ENCODE results near the gene SLC10A6. TPM values are rescaled to one million over a fixed set of nuclear protein-coding genes. Genes with fewer than 3 reads are reported as not detected.

The SLC10A6 gene
- total RNA-seq: not detected in 2 replicates

GRCh38 chr4:86848732-86849619 is at the start of gene SLC10A6:
TSS of gene SLC10A6 (minus strand) at chr4:86849384. CDS start at chr4:86849115, 269 bp downstream.
- no peaks in the 10 kb centered on the region for H3K36me3 Mint-ChIP-seq (ENCODE audit: low read depth)
- intact Hi-C loops (cut with micrococcal nuclease): no loop called here
- H3K4me1 Mint-ChIP-seq (ENCODE audit: low read depth): no peaks in the 10 kb centered on the region
- H3K9me3 Mint-ChIP-seq: no peaks in the 10 kb centered on the region
- no peak within 1 kb of the TSS for H3K4me3 Mint-ChIP-seq (ENCODE audit: low read depth)
- no peaks in the 10 kb centered on the region for H3K27me3 Mint-ChIP-seq (ENCODE audit: low read depth)
- H3K27ac Mint-ChIP-seq: no peak within 1 kb of the TSS
- no peak for DNase-seq (ENCODE audit: low spot score)

DNA sequence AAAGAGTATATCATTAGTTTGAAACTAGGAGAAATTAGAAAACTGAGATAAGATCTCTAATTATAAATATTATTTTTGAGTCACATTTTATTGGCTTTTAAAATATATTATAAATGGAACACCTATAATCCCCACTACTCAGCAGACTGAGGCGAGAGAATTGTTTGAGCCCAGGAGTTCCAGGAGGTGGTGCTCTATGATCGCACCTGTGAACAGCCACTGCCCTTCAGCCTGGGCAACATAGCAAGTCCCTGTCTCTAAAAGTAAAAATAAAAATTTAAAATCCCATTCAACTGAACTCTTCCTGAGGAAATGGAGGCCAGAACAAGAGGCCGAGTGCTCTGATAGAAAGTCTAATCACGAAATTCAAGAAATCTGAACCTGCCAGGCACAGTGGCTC is 49.4 kb upstream of the SLC10A6 start:
- no peaks in the 10 kb centered on the region for H3K36me3 Mint-ChIP-seq (ENCODE audit: low read depth)
- no peaks in the 10 kb centered on the region for H3K4me1 Mint-ChIP-seq (ENCODE audit: low read depth)
- H3K9me3 Mint-ChIP-seq: no peaks in the 10 kb centered on the region
- intact Hi-C loops (cut with micrococcal nuclease): loop anchor here (10.0 kb wide), 2 partner anchors 244 to 534 kb away; partner anchors contain the start of gene MAPK10
- H3K4me3 Mint-ChIP-seq (ENCODE audit: low read depth): no peak overlapping the region
- H3K27me3 Mint-ChIP-seq (ENCODE audit: low read depth): peaks cover 7% of the 10 kb centered on the region
- no peak for DNase-seq (ENCODE audit: low spot score)
- no peak overlapping the region for H3K27ac Mint-ChIP-seq

DNA sequence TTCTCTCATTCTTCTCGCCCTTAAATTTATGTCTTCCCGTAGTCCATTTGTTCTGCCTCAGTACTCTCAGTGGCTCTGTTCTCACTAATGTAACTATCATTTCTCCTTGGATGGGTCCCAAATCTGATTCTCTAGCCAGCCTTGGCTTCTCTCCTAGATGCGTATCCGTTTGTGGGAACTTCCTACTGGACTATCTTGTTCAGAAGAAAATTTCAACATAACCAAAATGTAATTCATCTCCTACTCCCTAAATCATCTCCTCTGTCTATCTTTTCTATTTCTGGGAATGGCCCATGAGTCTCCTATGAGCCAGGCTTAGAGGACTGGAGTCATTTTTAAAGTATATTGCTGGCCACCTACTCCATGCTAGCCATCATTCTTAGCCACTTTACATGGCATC is 47.4 kb upstream of the SLC10A6 start:
- H3K27me3 Mint-ChIP-seq (ENCODE audit: low read depth): peaks cover 11% of the 10 kb centered on the region
- H3K36me3 Mint-ChIP-seq (ENCODE audit: low read depth): no peaks in the 10 kb centered on the region
- intact Hi-C loops (cut with micrococcal nuclease): loop anchor here (10.0 kb wide), 2 partner anchors 242 to 532 kb away; partner anchors contain the start of gene MAPK10
- H3K27ac Mint-ChIP-seq: no peak overlapping the region
- peaks cover 6% of the 10 kb centered on the region for H3K4me1 Mint-ChIP-seq (ENCODE audit: low read depth)
- no peak for DNase-seq (ENCODE audit: low spot score)
- H3K9me3 Mint-ChIP-seq: no peaks in the 10 kb centered on the region
- no peak overlapping the region for H3K4me3 Mint-ChIP-seq (ENCODE audit: low read depth)

- Mint-ChIP-seq H3K27ac (no peak overlapping the region), H3K4me3 (ENCODE audit: low read depth) (no peak overlapping the region), H3K27me3 (ENCODE audit: low read depth) (peaks cover 17% of the 10 kb centered on the region), H3K4me1 (ENCODE audit: low read depth) (peaks cover 9% of the 10 kb centered on the region), H3K9me3 (no peaks in the 10 kb centered on the region), H3K36me3 (ENCODE audit: low read depth) (no peaks in the 10 kb centered on the region)
- DNase-seq (ENCODE audit: low spot score): no peak
- intact Hi-C loops (cut with micrococcal nuclease): loop anchor here (1.0 to 10.0 kb wide), 4 partner anchors 241 to 531 kb away; partner anchors contain the start of gene MAPK10
These were observed 46.7 kb upstream of the SLC10A6 start for GRCh38 chr4:86895692-86896488.

GRCh38 chr4:86894455-86894854 is 45.3 kb upstream of the SLC10A6 start:
- Mint-ChIP-seq H3K27me3 (ENCODE audit: low read depth) (peaks cover 27% of the 10 kb centered on the region), H3K4me1 (ENCODE audit: low read depth) (peaks cover 9% of the 10 kb centered on the region), H3K27ac (no peak overlapping the region), H3K4me3 (ENCODE audit: low read depth) (no peak overlapping the region), H3K9me3 (no peaks in the 10 kb centered on the region), H3K36me3 (ENCODE audit: low read depth) (no peaks in the 10 kb centered on the region)
- intact Hi-C loops (cut with micrococcal nuclease): loop anchor here (10.0 kb wide), 2 partner anchors 240 to 530 kb away; partner anchors contain the start of gene MAPK10
- DNase-seq (ENCODE audit: low spot score): no peak

DNA sequence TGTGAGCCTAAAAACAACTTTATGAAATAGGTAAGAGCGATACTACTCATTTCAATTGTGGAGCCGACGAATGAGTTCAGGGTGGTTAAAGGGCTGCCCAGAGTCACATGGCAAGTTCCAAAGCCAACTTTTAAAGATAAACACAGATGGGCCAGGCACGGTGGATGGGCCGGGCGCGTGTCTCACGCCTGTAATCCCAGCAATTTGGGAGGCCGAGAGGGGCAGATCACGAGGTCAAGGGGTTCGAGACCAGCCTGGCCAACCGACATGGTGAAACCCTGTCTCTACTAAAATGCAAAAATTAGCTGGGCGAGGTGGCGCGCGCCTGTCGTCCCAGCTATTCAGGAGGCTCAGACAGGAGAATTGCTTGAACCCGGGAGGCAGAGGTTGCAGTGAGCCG is 44.0 kb upstream of the SLC10A6 start:
- Mint-ChIP-seq H3K27me3 (ENCODE audit: low read depth) (peaks cover 30% of the 10 kb centered on the region), H3K36me3 (ENCODE audit: low read depth) (no peaks in the 10 kb centered on the region), H3K27ac (no peak overlapping the region), H3K4me1 (ENCODE audit: low read depth) (peaks cover 9% of the 10 kb centered on the region), H3K4me3 (ENCODE audit: low read depth) (peak overlapping the region; percentile 70), H3K9me3 (no peaks in the 10 kb centered on the region)
- intact Hi-C loops (cut with micrococcal nuclease): loop anchor here (10.0 kb wide), 2 partner anchors 238 to 528 kb away; partner anchors contain the start of gene MAPK10
- no peak for DNase-seq (ENCODE audit: low spot score)

DNA sequence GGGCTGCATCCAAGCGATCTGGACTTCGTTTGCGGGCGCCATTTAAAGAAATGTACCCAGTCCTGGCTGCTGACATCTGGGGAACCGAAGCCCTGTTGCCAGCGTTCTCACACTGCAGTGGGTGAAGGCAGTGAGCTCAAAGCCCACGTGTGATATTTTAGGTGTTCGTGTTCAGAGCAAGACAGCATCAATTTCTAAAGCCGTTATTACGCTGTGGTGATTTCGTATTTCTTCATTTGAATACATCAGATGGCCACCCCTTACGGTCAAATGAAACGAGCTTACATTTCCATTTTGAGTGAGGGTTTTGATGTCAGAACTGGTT is 43.4 kb upstream of the SLC10A6 start:
- no peak overlapping the region for H3K27ac Mint-ChIP-seq
- no peaks in the 10 kb centered on the region for H3K9me3 Mint-ChIP-seq
- H3K4me1 Mint-ChIP-seq (ENCODE audit: low read depth): peaks cover 9% of the 10 kb centered on the region
- intact Hi-C loops (cut with micrococcal nuclease): loop anchor here (10.0 kb wide), 2 partner anchors 238 to 528 kb away; partner anchors contain the start of gene MAPK10
- H3K4me3 Mint-ChIP-seq (ENCODE audit: low read depth): peak overlapping the region; percentile 70
- H3K27me3 Mint-ChIP-seq (ENCODE audit: low read depth): peaks cover 31% of the 10 kb centered on the region
- no peak for DNase-seq (ENCODE audit: low spot score)
- H3K36me3 Mint-ChIP-seq (ENCODE audit: low read depth): no peaks in the 10 kb centered on the region

DNA sequence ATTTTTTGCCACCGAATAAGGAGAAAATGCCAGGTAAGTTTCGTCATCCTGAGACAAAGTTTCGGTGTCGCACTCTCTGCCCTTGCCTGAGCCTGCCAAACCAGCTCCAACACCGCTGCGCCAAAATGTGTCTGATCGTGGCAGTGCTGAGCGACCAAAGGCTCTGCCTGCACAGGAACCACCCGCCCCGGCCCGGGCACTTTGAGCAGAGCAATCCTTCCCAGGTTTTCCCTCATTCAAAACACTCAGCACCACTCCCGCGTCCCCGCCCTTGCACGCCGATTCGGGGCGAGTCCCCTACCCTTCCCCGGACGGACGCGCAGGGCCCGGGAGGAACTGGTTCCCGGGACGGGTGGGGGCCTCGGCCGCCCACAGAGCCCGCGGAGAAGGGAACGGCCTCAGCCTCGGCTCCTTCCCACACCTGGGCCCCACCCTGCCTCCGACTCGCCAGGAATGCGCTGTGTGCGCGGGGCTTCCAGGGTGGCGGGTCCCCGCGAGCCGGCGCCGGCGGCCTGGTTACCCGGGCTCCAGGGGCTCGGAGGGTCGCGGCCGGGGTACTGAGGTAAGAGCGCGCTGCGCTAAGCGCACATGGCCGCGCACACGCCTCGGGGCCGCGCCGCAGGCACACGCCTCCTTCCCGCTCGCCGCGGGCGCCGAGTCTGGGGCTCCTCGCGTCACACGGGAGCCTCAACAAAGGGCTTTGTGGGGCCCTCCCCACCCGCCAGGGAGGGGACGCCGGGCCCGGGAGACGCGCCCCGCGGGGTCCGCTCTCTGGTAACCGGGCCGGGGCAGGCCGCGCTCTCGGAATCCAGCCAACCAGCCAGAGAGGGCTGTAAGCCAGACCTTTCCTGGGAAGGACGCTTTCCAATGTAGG is 42.8 kb upstream of the SLC10A6 start, which contains the start of gene C4orf36:
Gene C4orf36, minus strand, starts transcription at position 661 of the 874 bp plus-strand sequence. CDS start 902 bp downstream, outside the sequence.
- Mint-ChIP-seq H3K36me3 (ENCODE audit: low read depth) (no peaks in the 10 kb centered on the region), H3K9me3 (no peaks in the 10 kb centered on the region), H3K27me3 (ENCODE audit: low read depth) (peaks cover 31% of the 10 kb centered on the region), H3K4me3 (ENCODE audit: low read depth) (peak within 1 kb of the TSS; percentile 73), H3K27ac (no peak within 1 kb of the TSS), H3K4me1 (ENCODE audit: low read depth) (peaks cover 9% of the 10 kb centered on the region)
- peak; percentile 11 for DNase-seq (ENCODE audit: low spot score)
- intact Hi-C loops (cut with micrococcal nuclease): loop anchor here (10.0 kb wide), 2 partner anchors 237 to 527 kb away; partner anchors contain the start of gene MAPK10

GRCh38 chr4:86890790-86891189 is 41.6 kb upstream of the SLC10A6 start:
- Mint-ChIP-seq H3K36me3 (ENCODE audit: low read depth) (no peaks in the 10 kb centered on the region), H3K27me3 (ENCODE audit: low read depth) (peaks cover 31% of the 10 kb centered on the region), H3K9me3 (no peaks in the 10 kb centered on the region), H3K4me3 (ENCODE audit: low read depth) (peak overlapping the region; percentile 38), H3K27ac (no peak overlapping the region), H3K4me1 (ENCODE audit: low read depth) (peaks cover 9% of the 10 kb centered on the region)
- intact Hi-C loops (cut with micrococcal nuclease): loop anchor here (10.0 kb wide), 2 partner anchors 236 to 526 kb away; partner anchors contain the start of gene MAPK10
- no peak for DNase-seq (ENCODE audit: low spot score)

DNA sequence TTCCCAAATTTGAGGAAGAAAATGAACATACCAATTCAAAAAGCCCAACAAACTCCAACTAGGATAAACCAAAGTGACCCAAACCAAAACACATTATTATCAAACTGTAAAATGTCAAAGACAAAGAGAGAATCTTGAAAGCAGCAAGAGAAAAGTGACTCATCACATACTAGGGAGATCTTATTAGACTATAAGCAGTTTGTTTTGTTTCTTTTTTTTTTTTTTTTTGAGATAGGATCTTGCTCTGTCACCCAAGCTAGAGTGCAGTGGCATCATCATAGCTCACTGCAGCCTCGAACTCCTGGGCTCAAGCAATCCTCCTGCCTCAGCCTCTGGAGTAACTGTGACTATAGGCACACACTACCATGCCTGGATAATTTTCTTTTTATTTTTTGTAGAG is 30.5 kb upstream of the SLC10A6 start:
- Mint-ChIP-seq H3K36me3 (ENCODE audit: low read depth) (no peaks in the 10 kb centered on the region), H3K4me1 (ENCODE audit: low read depth) (no peaks in the 10 kb centered on the region), H3K27me3 (ENCODE audit: low read depth) (no peaks in the 10 kb centered on the region), H3K27ac (no peak overlapping the region), H3K4me3 (ENCODE audit: low read depth) (no peak overlapping the region), H3K9me3 (peaks cover 15% of the 10 kb centered on the region)
- intact Hi-C loops (cut with micrococcal nuclease): no loop called here
- no peak for DNase-seq (ENCODE audit: low spot score)

- intact Hi-C loops (cut with micrococcal nuclease): no loop called here
- H3K36me3 Mint-ChIP-seq (ENCODE audit: low read depth): no peaks in the 10 kb centered on the region
- H3K4me3 Mint-ChIP-seq (ENCODE audit: low read depth): no peak overlapping the region
- H3K9me3 Mint-ChIP-seq: peaks cover 15% of the 10 kb centered on the region
- H3K4me1 Mint-ChIP-seq (ENCODE audit: low read depth): no peaks in the 10 kb centered on the region
- no peak for DNase-seq (ENCODE audit: low spot score)
- no peaks in the 10 kb centered on the region for H3K27me3 Mint-ChIP-seq (ENCODE audit: low read depth)
- no peak overlapping the region for H3K27ac Mint-ChIP-seq
These were observed 29.5 kb upstream of the SLC10A6 start for GRCh38 chr4:86878640-86879039.
